NCI-H187 treated with DMSO at 0.1 percent for 48 hours (cell line): ENCODE data around the gene RNF167.
"Not testable (repeated sequence)": the region's sequence is repeated elsewhere in the genome, so short reads cannot be mapped to it uniquely, and the experiment has no call there.

Experiments
- DNase-seq: peaks from one replicate; lab custom pipeline; 2025; lab: John Stamatoyannopoulos, UW

The RNF167 gene

DNA sequence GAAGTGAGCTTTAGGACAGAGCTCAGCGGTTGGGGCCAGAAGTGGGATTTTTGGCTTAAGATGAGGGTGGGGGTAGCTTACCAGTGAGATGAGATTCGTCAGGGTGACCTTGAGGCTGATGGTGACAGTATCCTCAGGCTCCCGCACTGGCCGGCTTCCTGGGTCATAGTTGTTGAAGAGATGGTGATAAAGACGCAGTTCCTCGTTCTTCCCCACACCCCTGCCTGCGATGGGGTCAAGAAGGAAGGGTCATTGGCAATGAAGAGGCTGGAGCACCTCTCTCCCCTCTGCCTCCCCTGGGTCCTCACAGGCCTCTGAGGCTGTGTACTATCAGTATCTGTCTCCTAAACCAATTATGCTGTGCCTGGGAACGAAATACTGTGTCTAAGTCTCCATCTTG lies 37.5 kb upstream of the RNF167 start:
- no peak for DNase-seq

- DNase-seq = no peak
Measured at GRCh38 chr17:4903051-4903818, 36.8 kb upstream of the RNF167 start, which contains the start of gene CHRNE. TSS of gene CHRNE (minus strand) at chr17:4903098. CDS start at chr17:4903063, 35 bp downstream.

DNA sequence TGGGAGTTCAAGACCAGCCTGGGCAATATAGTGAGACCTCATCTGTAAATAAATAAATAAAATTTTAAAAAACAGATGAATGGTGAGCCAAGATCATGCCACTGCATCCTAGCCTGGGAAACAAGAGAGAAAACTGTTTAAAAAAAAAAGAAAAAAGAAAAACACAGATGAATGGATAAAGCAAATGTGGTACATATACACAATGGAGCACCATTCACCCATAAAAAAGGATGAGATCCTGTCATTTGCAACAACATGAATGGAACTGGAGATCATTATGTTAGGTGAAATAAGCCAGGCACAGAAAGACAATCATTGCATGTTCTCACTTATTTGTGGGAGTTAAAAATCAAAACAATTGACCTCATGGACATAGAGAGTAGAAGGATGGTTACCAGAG lies 33.4 kb upstream of the RNF167 start:
- DNase-seq = not testable (repeated sequence)

DNA sequence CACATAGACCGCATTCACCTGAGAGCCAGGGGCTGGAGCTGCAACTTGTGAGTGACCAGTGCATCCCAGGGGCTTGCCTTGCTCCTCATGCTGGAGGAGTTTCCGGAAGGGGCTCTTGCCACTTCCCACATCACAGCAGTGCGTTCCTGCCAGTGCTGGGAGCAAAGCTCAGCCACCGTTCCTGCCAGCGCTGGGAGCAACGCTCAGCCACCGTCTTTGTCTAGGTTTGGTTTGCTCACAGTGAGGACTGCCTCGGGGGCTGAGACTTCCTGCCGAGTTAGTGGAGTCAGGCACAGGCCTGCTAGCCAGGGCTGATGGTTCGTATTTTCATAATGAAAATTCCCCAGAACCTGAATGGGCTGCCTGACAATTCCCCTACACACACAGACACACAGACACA lies 31.8 kb upstream of the RNF167 start:
- no peak for DNase-seq

GRCh38 chr17:4908711-4909496 lies 31.2 kb upstream of the RNF167 start:
- no peak for DNase-seq

GRCh38 chr17:4913994-4914393 lies 26.1 kb upstream of the RNF167 start:
- DNase-seq = no peak

DNA sequence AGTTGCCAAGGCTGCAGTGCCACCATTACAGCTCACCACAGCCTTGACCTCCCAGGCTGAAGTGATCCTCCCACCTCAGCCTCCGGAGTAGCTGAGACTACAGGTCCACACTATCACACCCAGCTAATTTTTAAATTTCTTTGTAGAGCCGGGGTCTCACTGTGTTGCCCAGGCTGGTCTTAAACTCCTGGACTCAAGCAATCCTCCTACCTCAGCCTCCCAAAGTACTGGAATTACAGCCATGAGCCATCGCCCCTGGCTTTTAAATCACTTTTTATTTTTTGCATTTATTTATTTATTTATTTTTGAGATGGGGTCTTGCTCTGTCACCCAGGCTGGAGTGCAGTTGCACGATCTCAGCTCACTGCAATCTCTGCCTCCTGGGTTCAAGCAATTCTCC lies 25.5 kb upstream of the RNF167 start:
- not testable (repeated sequence) for DNase-seq

DNA sequence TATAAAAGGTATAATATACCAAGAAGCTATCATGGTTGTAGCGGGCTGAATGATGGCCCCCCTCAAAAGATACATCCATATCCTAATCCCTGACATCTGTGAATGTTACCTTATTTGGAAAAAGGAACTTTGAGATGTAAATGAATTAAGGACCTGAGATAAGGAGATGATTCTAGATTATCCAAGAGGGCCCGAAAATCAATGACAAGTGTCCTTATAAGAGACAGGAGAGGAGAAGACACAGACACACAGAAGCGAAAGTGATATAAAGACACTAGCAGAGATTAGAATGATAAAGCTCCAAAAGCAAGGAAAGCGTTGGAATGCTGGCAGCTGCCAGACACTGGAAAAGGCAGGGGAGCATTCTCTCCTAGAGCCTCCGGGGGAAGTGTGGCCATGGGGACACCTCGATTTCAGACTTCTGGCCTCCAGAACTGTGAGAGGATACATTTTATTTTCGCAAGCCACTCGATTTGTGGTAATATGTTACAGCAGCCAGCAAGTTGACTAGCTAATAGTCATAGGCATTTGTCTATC lies 20.5 kb upstream of the RNF167 start:
- DNase-seq = no peak

GRCh38 chr17:4920351-4921048 lies 19.6 kb upstream of the RNF167 start:
- DNase-seq = no peak

GRCh38 chr17:4921320-4921719 lies 18.7 kb upstream of the RNF167 start:
- no peak for DNase-seq

DNA sequence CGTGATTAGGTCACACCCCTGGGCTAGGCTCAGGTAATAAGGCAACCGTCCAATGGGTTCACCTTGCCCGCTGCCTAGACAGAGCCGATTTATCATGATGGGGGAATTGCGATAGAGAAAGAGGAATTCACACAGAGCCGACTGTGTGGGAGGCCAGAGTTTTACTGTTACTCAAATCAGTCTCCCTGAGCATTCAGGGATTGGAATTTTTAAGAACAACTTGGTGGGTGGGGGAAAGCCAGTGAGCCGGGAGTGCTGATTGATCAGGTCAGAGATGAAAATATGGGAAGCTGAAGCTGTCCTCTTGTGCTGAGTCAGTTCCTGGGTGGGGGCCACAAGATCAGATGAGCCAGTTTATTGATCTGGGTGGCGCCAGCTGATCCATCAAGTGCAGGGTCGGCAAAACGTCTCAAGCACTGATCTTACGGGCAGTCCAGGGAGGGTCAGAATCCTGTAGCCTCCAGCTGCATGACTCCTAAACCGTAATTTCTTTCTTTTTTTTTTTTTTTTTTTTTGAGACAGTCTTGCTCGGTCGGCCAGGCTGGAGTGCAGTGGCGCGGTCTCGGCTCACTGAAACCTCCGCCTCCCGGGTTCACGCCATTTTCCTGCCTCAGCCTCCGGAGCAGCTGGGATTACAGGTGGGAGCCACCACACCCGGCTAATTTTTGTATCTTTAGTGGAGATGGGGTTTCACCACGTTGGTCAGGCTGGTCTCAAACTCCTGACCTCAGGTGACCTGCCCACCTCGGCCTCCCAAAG lies 13.3 kb upstream of the RNF167 start:
- DNase-seq = not testable (repeated sequence)

DNA sequence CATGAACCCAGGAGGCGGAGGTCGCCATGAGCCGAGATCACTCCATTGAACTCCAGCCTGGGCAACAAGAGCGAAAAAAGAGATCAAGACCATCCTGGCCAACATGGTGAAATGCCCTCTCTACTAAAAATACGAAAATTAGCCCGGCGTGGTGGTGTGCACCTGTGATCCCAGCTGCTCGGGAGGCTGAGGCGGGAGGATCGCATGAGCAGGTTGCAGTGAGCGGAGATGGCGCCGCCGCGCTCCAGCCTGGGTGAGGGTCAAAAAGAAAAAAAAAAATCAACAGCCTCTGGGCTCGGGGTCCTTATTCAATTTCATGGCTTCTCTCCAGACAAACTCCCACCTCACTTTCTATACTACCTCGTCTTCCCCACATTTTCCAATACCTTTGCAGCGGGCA lies 11.2 kb upstream of the RNF167 start:
- no peak for DNase-seq

DNA sequence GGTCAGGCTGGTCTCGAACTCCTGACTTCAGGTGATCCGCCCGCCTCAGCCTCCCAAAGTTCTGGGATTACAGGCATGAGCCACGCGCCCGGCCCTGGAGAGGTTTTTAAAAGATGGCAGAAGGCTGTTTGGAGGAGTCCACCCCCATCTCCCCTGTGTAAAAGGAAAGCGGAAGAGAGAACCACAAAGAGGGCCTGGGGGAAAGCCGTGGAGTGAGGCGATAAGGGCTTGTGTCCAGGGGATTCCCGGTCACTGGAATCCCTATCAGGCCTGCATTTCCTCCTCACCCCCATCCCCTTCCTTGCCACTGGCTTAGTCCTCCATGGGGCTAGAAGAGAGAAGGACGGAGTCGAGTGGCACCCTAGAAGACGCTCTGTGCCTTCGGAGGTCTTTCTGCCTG lies 8.1 kb upstream of the RNF167 start, which contains the start of gene GP1BA:
TSS of gene GP1BA (plus strand) at position 315 of the 400 bp plus-strand sequence. CDS start 328 bp downstream, outside the sequence.
- DNase-seq = no peak

GRCh38 chr17:4932756-4933155 lies 7.3 kb upstream of the RNF167 start:
- DNase-seq = no peak

DNA sequence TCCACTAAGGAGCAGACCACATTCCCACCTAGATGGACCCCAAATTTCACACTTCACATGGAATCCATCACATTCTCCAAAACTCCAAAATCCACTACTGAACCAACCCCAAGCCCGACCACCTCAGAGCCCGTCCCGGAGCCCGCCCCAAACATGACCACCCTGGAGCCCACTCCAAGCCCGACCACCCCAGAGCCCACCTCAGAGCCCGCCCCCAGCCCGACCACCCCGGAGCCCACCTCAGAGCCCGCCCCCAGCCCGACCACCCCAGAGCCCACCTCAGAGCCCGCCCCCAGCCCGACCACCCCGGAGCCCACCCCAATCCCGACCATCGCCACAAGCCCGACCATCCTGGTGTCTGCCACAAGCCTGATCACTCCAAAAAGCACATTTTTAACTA lies 6.4 kb upstream of the RNF167 start:
- DNase-seq = no peak

- DNase-seq = no peak
Measured at GRCh38 chr17:4934173-4934979, 5.7 kb upstream of the RNF167 start.

GRCh38 chr17:4935650-4936049 lies 4.4 kb upstream of the RNF167 start:
- no peak for DNase-seq

- DNase-seq = no peak
Measured at GRCh38 chr17:4936436-4936835, 3.6 kb upstream of the RNF167 start.

DNA sequence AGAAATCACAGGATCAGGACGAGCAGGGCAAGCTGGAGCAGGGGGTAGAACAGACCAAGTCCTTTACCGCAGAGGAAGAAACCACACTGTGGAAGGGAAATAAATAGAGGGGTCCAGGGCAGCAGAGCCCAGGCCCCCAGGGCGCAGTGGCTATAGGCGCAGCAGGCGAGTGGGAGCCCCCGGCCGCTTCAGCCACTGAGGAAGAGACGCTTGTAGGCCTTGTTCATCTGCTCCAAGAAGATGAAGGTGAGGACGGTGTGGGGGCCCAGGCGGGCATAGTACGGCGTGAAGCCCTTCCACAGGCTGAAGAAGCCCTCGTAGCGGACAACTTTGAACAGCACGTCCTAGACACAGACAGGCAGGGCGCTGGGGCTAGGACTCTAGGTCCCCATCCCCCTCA lies 2.5 kb upstream of the RNF167 start:
- DNase-seq = no peak

DNA sequence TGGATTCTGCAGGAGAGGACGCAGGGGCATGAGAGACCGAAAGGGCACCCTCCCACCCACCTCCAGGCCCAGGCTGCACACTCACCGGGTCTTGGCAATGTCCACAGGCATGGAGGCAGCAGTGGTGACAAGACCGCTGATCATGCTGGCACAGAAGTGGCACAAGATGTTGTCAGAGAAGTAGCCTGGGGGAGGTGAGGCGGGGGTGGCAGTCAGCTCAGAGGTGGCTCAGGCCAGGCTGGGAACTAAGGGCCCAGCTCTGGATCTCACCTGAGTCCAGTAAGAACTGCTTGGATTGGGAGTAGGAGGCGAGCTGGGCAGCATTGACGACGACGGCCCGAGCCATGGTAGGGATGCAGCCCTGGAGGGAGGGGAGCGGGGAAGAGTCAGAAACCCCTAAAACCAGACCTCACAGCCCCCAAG lies 2.0 kb upstream of the RNF167 start:
- DNase-seq = no peak
